Amygdala (tissue), 56 donors: ENCODE measurements around the gene HIVEP3.

Experiments
- DNase-seq, 56 donors: peaks; one replicate each; lab custom pipeline; 2025; lab: John Stamatoyannopoulos, UW

The HIVEP3 gene

GRCh38 chr1:41534181-41535076 is 384.3 kb downstream of the HIVEP3 start:
- no peak for DNase-seq

DNA sequence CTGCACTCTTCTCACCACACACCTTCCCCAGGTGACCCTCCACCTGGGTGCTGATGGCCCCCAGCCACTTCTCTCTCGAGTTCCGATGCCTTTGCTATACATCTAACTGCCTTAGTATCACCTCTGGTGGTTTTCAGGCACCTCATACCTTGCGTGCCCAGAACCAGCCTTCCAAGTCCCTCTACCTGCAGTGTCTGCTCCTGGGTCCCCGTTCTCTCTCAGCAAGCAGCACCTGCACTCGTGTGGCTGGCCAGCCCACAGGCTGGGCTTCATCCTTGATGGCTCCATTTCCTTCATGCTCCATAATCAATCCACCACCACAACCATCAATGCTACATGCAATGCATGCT is 385.0 kb downstream of the HIVEP3 start:
- no peak for DNase-seq

- no peak for DNase-seq
Observed at GRCh38 chr1:41533016-41533730, 385.5 kb downstream of the HIVEP3 start.

DNA sequence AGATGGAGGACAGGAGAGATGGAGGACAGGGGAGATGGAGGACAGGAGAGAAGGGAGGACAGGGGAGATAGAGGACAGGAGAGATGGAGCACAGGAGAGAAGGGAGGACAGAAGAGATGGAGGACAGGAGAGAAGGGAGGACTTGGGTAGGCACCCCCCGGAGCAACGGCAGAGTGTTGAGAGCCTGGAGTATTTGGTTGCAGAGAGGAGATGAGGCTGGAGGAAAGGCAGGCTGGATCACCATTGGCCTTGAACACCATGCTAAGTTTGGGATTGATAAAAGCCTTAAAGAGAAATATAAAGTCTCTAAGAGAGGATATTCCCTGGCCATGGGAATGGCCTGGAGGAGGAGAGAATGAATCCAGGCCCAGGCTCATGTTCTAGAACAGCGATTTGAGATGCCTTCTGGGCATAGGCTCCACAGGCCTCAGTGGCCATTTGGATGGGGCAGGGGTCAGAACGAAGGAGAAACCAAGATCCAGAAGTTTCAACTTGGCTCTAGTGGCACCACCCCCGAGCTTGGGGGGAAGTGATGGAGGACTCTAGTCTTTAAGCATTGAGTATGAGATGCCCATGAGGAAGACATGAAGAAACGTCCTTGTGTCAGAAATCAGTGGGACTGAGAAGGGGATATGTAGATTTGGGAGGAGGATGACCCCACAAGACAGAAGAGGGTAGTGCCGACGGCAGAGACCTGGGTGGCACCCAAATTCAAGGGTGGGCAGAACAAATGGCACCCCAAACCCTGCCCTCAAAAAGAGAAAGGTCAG is 386.3 kb downstream of the HIVEP3 start:
- DNase-seq = no peak

DNA sequence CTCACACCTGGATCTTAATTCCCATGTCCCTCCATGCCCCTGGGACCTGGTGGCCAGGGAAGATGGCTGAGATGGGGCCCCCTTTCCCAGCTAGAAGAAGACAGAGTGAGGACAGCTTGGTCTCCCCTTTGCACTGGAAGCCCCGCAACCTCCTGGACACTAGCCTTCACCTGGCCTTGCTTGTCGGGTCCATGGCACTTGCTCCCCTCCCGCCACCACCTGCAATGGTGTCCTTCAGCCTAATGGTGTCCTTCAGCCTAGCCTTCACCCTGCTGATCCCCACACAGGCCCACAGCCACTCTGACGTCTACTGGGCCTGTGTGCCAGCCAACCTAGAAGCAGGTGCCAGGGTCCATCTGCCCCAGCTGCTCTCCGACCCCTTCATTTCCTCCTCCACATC is 388.3 kb downstream of the HIVEP3 start:
- no peak for DNase-seq

GRCh38 chr1:41529621-41530395 is 388.9 kb downstream of the HIVEP3 start:
- no peak for DNase-seq

DNA sequence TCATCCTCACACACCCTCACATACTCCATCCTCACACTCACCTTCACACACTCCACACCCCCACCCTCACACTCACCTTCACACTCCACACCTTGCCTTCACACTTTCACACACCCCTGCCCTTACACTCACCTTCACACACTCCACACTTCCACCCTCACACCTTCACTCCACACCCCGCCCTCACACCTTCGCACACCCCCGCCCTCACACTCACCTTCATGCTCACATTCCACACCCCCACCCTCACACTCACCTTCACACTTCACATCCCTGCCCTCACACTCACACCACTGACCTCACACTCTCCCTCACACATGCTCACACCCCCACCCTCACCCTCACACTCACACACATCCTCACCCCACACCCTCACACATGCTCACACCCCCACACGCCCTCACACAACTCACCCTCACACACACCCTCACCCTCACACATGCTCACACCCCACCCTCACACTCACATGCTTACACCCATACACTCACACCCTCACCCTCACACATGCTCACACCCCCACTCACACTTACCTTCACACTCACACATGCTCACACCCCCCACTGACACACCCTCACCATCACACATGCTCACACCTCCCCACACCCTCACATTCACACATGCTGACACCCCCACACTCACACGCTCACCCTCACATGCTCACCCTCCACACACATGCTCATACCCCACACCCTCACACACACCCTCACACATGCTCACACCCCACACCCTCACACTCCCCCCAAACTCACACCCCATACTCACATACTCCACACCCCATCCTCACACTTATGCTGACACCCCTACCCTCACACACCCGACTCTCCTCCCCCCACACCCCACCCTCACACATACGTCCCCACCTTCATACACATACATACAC is 389.8 kb downstream of the HIVEP3 start:
- DNase-seq = no peak

- DNase-seq = no peak
Observed at GRCh38 chr1:41528106-41528505, 390.6 kb downstream of the HIVEP3 start.

DNA sequence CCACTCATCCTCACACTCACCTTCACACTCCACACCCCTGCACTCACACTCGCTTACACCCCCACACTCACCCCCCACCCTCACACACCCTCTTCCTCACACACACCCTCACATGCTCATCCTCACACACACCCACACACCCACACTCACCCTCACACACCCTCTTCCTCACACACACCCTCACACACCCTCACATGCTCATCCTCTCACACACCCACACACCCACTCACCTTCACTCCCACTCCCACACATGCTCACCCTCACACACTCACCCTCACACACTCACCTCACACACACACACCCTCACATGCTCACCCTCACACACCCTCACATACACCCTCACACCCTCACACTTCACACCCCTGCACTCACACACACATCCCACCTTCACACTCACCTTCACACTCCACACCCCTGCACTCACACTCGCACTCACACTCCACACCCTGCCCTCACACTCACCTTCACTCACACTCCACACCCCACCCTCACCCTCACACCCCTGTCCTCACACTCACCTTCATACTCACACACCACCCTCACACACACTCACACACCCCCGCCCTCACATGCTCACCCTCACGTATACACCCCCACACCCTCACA is 391.7 kb downstream of the HIVEP3 start:
- no peak for DNase-seq

DNA sequence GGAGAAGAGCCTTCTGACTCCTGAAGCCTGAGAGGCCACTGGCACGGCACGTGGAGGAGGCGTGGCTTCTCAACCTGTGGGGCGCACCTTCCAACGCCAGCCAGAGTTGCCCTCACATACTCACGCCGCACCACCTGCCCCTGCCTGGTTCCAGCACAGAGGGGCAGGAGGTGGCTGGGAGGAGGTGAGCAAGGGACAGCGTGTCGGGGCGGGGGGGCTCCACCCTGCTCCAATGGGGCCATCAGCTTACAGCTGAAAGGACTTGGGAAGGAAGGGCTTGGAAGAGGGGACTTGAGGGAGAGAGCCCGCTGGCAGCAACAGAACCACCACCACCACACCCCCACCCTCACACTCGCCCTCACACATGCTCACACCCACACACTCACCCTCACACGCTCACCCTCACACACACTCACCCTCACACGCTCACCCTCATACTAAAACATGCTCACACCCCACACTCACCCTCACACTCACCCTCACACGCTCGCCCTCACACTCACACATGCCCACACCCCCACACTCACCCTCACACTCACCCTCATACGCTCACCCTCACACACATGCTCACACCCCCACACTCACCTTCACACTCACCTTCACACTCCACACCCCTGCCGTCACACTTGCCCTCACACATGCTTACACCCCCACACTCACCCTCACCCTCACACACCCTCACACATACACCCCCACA is 392.7 kb downstream of the HIVEP3 start:
- DNase-seq = peak in 1 of 56 donors; percentile 64

- peak in 2 of 56 donors; percentile 13 to 16 for DNase-seq
Observed at GRCh38 chr1:41524676-41525675, 393.7 kb downstream of the HIVEP3 start.

- no peak for DNase-seq
Observed at GRCh38 chr1:41523949-41524675, 394.6 kb downstream of the HIVEP3 start.

GRCh38 chr1:41523071-41523470 is 395.7 kb downstream of the HIVEP3 start:
- no peak for DNase-seq

DNA sequence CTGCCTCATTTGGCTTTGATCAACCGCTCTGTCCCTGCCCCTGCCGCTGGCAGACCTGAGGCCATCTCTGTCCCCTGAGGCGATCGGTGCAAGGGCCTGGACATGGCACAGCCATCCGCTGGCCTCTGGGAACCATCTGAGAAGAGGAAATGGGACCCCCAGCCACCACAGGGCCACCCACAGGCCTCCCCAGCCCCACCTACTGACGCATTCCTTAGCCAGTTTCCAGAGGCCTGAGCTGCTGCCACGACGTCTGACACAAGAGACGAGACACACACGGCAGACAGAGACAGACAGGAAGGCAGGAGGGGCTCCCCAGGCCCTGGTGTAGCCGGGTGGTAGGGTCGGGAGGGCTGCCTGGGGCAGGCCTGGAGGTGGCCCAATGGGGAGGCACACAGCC is 397.0 kb downstream of the HIVEP3 start:
- no peak for DNase-seq

GRCh38 chr1:41520951-41521752 is 397.6 kb downstream of the HIVEP3 start:
- DNase-seq = no peak

DNA sequence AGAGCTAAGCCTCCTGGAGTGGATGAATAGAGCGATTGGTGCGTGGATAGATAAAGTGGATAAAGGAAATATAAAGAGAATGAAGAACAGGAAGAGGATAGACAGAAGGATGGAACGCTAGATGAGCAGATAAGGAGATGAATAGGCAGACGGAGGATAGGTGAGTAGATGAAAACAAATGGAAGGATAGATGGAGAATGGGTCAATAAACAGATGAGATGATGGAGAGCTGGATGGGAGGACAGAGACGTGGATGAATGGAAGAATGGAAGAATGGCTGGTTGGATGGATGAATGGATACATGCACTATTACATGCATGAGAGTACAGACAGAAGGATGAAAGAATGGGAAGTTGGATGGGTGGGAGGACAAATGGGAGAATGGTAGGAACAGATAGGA is 399.1 kb downstream of the HIVEP3 start:
- DNase-seq = no peak
